Hematopoietic multipotent progenitor cell (in vitro differentiated cells): ENCODE results near the gene PFKM. TPM values are rescaled to one million over a fixed set of nuclear protein-coding genes. Genes with fewer than 3 reads are reported as not detected.
A peak's percentile ranks its signal among the peaks of the same experiment; 100 is the strongest.

Source experiments
- DNase-seq, 3 donors: peaks; one replicate each; pipeline ENCODE4 v3.0.0-alpha.2; 2011 to 2015; ENCODE audit warnings: low read depth in 2 of 3, low spot score in 2 of 3
- total RNA-seq: library from RNA; depleted of rRNA; stranded (reverse); fragments of >200 nt; gene quantifications from one replicate; pipeline ENCODE4 v1.2.3, GENCODE V29; 2012

PFKM gene
- 22.4 TPM for total RNA-seq

GRCh38 chr12:48119078-48119833 lies at the start of gene PFKM:
Gene PFKM, plus strand, starts transcription at chr12:48119364. Its CDS starts 3,411 bp downstream, at chr12:48122775.
- DNase-seq = peak in 2 of 3 donors; percentile 80 to 85

GRCh38 chr12:48070033-48070432 lies 49.1 kb upstream of the PFKM start:
- DNase-seq = no peak

- DNase-seq = no peak
Measured at GRCh38 chr12:48070731-48071130, 48.4 kb upstream of the PFKM start.

- no peak for DNase-seq
Measured at GRCh38 chr12:48071808-48072207, 47.4 kb upstream of the PFKM start.

- no peak for DNase-seq
Measured at GRCh38 chr12:48072266-48072665, 46.9 kb upstream of the PFKM start.

- no peak for DNase-seq
Measured at GRCh38 chr12:48074266-48074665, 44.9 kb upstream of the PFKM start.

GRCh38 chr12:48075832-48076231 lies 43.3 kb upstream of the PFKM start:
- DNase-seq = no peak

- no peak for DNase-seq
Measured at GRCh38 chr12:48077111-48077510, 42.1 kb upstream of the PFKM start.

GRCh38 chr12:48078901-48079300 lies 40.3 kb upstream of the PFKM start:
- DNase-seq = no peak

GRCh38 chr12:48080285-48080684 lies 38.9 kb upstream of the PFKM start:
- DNase-seq = no peak

GRCh38 chr12:48080821-48081220 lies 38.3 kb upstream of the PFKM start:
- DNase-seq = no peak

- peak in 2 of 3 donors; percentile 27 to 60 for DNase-seq
Measured at GRCh38 chr12:48084066-48084465, 35.1 kb upstream of the PFKM start.

- no peak for DNase-seq
Measured at GRCh38 chr12:48084841-48085460, 34.2 kb upstream of the PFKM start.

- no peak for DNase-seq
Measured at GRCh38 chr12:48086327-48086726, 32.8 kb upstream of the PFKM start.

GRCh38 chr12:48092611-48093010 lies 26.6 kb upstream of the PFKM start:
- DNase-seq = no peak

GRCh38 chr12:48104531-48104930 lies 14.6 kb upstream of the PFKM start:
- no peak for DNase-seq

GRCh38 chr12:48105321-48105866 lies 13.8 kb upstream of the PFKM start:
- peak; percentile 36 to 50 (median 43) for DNase-seq

GRCh38 chr12:48105867-48106680 lies 13.1 kb upstream of the PFKM start, which contains the start of gene SENP1:
Gene SENP1, minus strand, starts transcription at chr12:48106079. Its CDS starts 4,607 bp downstream, at chr12:48101472.
- DNase-seq = peak; percentile 83 to 90 (median 88)

GRCh38 chr12:48106681-48107613 lies 12.2 kb upstream of the PFKM start:
- DNase-seq = no peak

GRCh38 chr12:48109424-48109823 lies 9.7 kb upstream of the PFKM start:
- no peak for DNase-seq
